K562 (cell line): ENCODE measurements around the gene PHACTR2. TPM values are rescaled to one million over a fixed set of nuclear protein-coding genes. Genes with fewer than 3 reads are reported as not detected.

Experiments
- CBFA2T3 ChIP-seq: fragments of 450-650 bp; IDR thresholded peaks from 2 replicates; pipeline ENCODE4 v1.6.1; 2017
- CREM ChIP-seq: IDR thresholded peaks from 2 replicates; pipeline ENCODE4 v1.6.1; 2014; ENCODE audit warnings: antibody characterized with exemption, low read depth
- HDAC1 ChIP-seq, 2 experiments: fragments of 450-650 bp; IDR thresholded peaks; 2 replicates each; pipeline ENCODE4 v1.6.1; 2016 to 2017; ENCODE audit warnings: inconsistent platforms in 1 of 2, mild to moderate bottlenecking in 1 of 2, moderate library complexity in 1 of 2
- HNRNPH1 ChIP-seq: fragments of 200-400 bp; formaldehyde crosslinking; optimal IDR thresholded peaks from 2 replicates; pipeline ENCODE3; 2017; ENCODE audit warnings: low read depth, mild to moderate bottlenecking, low read length, moderate library complexity
- KDM2B ChIP-seq: fragments of 250-450 bp; sonication (Bioruptor Pico); IDR thresholded peaks from 2 replicates; pipeline ENCODE4 v1.8.0; 2021; ENCODE audit warnings: mild to moderate bottlenecking, moderate library complexity
- KLF16 ChIP-seq: IDR thresholded peaks from 2 replicates; pipeline ENCODE4 v1.6.1; 2016; ENCODE audit warnings: antibody characterized with exemption
- MAZ ChIP-seq, 2 experiments: fragments of 450-650 bp in 1 of 2; sonication (generic) in 1 of 2; formaldehyde crosslinking; IDR thresholded peaks in 1 of 2; conservative IDR thresholded peaks in 1 of 2; 2 replicates each; pipeline versions ENCODE4 v1.4.0 to v1.5.0; 2020; ENCODE audit warnings: mild to moderate bottlenecking in 1 of 2, missing genetic modification reagents in 1 of 2
- MYBL2 ChIP-seq, 2 experiments: fragments of 450-650 bp in 1 of 2; sonication (generic) in 1 of 2; formaldehyde crosslinking in 1 of 2; IDR thresholded peaks; 2 replicates each; pipeline versions ENCODE4 v1.6.1 to v1.8.1; 2017 to 2022; ENCODE audit warnings: borderline replicate concordance in 1 of 2, inconsistent platforms in 1 of 2, low read depth in 1 of 2, mild to moderate bottlenecking in 1 of 2, missing genetic modification reagents in 1 of 2, moderate library complexity in 1 of 2
- RBBP5 ChIP-seq: fragments of 200-600 bp; sonication (generic); IDR thresholded peaks from 2 replicates; pipeline ENCODE4 v1.6.1; 2012; ENCODE audit warnings: borderline replicate concordance, mild to moderate bottlenecking, low read length, control low read depth, inconsistent platforms; ENCODE audit not compliant: insufficient read depth, poor library complexity, severe bottlenecking
- RBM15 ChIP-seq: fragments of 200-400 bp; formaldehyde crosslinking; IDR thresholded peaks from 2 replicates; pipeline ENCODE4 v1.6.1; 2018; ENCODE audit warnings: mild to moderate bottlenecking, low read length, moderate library complexity; ENCODE audit not compliant: insufficient read depth
- SMC3 ChIP-seq: conservative IDR thresholded peaks from 2 replicates; pipeline ENCODE4 v1.6.1; 2011; ENCODE audit warnings: low read depth, low read length, improper control_type of control experiment; ENCODE audit not compliant: insufficient read depth
- TARDBP ChIP-seq: fragments of 450-650 bp; IDR thresholded peaks from 2 replicates; pipeline ENCODE4 v1.6.1; 2016
- TBP ChIP-seq: optimal IDR thresholded peaks from 2 replicates; pipeline ENCODE3; 2011; ENCODE audit warnings: low read depth, low read length, improper control_type of control experiment
- TOE1 ChIP-seq, 2 experiments: fragments of 450-650 bp in 1 of 2; sonication (generic) in 1 of 2; formaldehyde crosslinking in 1 of 2; IDR thresholded peaks; 2 replicates each; pipeline versions ENCODE4 v1.7.1 to v1.8.0; 2016 to 2022; ENCODE audit warnings: borderline replicate concordance in 2 of 2, mild to moderate bottlenecking in 2 of 2, antibody characterized with exemption in 1 of 2, inconsistent platforms in 1 of 2, low read depth in 1 of 2, missing genetic modification reagents in 1 of 2, moderate library complexity in 1 of 2
- ZKSCAN1 ChIP-seq: fragments of 150-350 bp; IDR thresholded peaks from 2 replicates; pipeline ENCODE4 v1.6.1; 2016; ENCODE audit warnings: low read depth, low read length
- ZNF668 ChIP-seq: fragments of 250-450 bp; sonication (Bioruptor Pico); IDR thresholded peaks from 2 replicates; pipeline ENCODE4 v1.8.0; 2022; ENCODE audit warnings: mild to moderate bottlenecking, inconsistent platforms
- polyA plus RNA-seq, 8 experiments: library from polyadenylated mRNA; depleted of rRNA in 4 of 8; stranded (reverse) in 5 of 8; unstranded in 3 of 8; fragments of >200 nt; fragmentation: Nextera tagmentation in 2 of 8; fragmentation: Illumina TruSeq in 1 of 8; extraction: Ambion mirVana in 2 of 8; extraction: Trizol in 1 of 8; gene quantifications; 2 replicates each; pipeline versions ENCODE4 v1.2.1 to v1.2.3, GENCODE V29; 2011 to 2014; ENCODE audit warnings: inconsistent platforms in 1 of 8, missing spikeins in 1 of 8
- total RNA-seq, 7 experiments: library from RNA; depleted of rRNA in 6 of 7; stranded (reverse); fragments of >200 nt in 6 of 7; fragmentation: Illumina TruSeq in 2 of 7; extraction: Trizol in 2 of 7; gene quantifications; 2 replicates each; pipeline versions ENCODE4 v1.2.1 to v1.2.3, GENCODE V29; 2011 to 2021; ENCODE audit warnings: low replicate concordance in 1 of 7
- TF ChIP-seq, protein P1 (sequence below): sonication (generic); formaldehyde crosslinking; IDR thresholded peaks from 2 replicates; pipeline ENCODE4 v1.8.0; 2023; ENCODE audit warnings: mild to moderate bottlenecking, missing genetic modification reagents
- TF ChIP-seq, protein P2 (sequence below): fragments of 250-450 bp; sonication (Bioruptor Pico); IDR thresholded peaks from 2 replicates; pipeline ENCODE4 v1.5.0; 2021; ENCODE audit warnings: mild to moderate bottlenecking, borderline replicate concordance
- TF ChIP-seq, protein P3 (sequence below): fragments of 450-650 bp; IDR thresholded peaks from 2 replicates; pipeline ENCODE4 v1.6.1; 2016; ENCODE audit warnings: antibody characterized with exemption
- TF ChIP-seq, protein P4 (sequence below), 3 experiments: fragments of 200-800 bp in 1 of 3; sonication (Bioruptor generic) in 1 of 3; sonication (generic) in 1 of 3; formaldehyde crosslinking in 1 of 3; IDR thresholded peaks; 2 replicates each; pipeline versions ENCODE4 v1.6.1 to v1.8.0; 2016 to 2022; ENCODE audit warnings: mild to moderate bottlenecking in 2 of 3, missing compliant biosample characterization in 2 of 3, missing genetic modification characterization in 2 of 3, missing genetic modification reagents in 1 of 3

PHACTR2 gene
- total and polyA plus RNA-seq, 9 of the 15 experiments (the other 6 are each of a cell fraction or from before 2014, with no cell fraction given), result 5.3 to 52.5 (median 22.9) TPM

DNA sequence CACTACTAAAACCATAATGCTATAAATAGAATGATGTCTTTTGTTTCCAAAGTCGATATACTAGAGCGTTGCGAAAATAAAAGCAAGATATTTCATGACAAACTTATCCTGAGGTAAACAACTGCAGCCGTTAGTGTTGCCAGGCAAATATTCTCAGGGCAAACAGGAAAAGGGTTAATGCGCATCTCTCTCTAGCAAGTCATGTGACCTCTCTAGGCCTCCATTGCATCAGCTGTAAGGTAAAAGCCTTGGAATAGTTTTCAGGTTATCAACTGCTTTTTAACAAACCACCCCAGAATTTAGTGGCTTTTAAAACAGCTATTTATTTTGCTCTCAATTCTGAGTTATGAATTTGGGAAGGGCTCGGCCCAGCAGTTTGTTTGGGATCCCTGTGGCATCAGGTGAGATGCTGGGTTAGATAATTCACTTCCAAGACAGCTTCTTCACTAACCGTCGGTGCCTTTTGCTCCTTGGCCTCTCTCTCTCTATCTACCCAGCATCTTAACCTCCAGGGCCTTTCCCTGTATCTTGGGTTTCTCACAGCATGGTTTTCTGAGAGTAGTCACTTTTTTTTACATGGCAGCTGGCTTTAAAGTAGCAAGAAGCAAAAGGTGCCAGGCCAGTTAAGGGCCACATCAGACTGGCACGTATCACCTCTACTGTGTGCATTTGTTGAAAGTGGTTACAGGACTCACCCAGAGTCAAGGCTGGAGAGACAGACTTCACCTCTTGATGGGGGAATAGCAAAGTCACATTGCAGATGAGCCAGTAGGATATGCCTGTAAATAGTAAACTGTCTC, 126.2 kb downstream of the PHACTR2 start (continued):
- TF ChIP-seq, protein P1, sequence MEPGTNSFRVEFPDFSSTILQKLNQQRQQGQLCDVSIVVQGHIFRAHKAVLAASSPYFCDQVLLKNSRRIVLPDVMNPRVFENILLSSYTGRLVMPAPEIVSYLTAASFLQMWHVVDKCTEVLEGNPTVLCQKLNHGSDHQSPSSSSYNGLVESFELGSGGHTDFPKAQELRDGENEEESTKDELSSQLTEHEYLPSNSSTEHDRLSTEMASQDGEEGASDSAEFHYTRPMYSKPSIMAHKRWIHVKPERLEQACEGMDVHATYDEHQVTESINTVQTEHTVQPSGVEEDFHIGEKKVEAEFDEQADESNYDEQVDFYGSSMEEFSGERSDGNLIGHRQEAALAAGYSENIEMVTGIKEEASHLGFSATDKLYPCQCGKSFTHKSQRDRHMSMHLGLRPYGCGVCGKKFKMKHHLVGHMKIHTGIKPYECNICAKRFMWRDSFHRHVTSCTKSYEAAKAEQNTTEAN, result no peak
- TF ChIP-seq MYBL2 (IDR thresholded peaks at IDR 0.05; ENCODE audit: low read depth) (no peak), MYBL2 (CRISPR knock-in tag; IDR thresholded peaks at IDR 0.05; ENCODE audit: borderline replicate concordance) (no peak), RBBP5 (no peak), KLF16 (no peak), TOE1 (IDR thresholded peaks at IDR 0.05; ENCODE audit: borderline replicate concordance) (peak; percentile 92), TOE1 (CRISPR knock-in tag; IDR thresholded peaks at IDR 0.05; ENCODE audit: borderline replicate concordance, low read depth) (no peak), ZNF668 (no peak), CREM (no peak), HDAC1 (IDR thresholded peaks at IDR 0.05) (no peak), SMC3 (no peak), MAZ (CRISPR knock-in tag; conservative IDR thresholded peaks at IDR 0.05 in 1 of 2, IDR thresholded peaks at IDR 0.05 in 1 of 2) (peak; percentile 10 to 42; a peak in 1 of 4 replicates), CBFA2T3 (no peak), HNRNPH1 (no peak), TARDBP (no peak), RBM15 (no peak), ZKSCAN1 (no peak), TBP (no peak), KDM2B (CRISPR knock-in tag) (no peak)
- TF ChIP-seq, protein P2, sequence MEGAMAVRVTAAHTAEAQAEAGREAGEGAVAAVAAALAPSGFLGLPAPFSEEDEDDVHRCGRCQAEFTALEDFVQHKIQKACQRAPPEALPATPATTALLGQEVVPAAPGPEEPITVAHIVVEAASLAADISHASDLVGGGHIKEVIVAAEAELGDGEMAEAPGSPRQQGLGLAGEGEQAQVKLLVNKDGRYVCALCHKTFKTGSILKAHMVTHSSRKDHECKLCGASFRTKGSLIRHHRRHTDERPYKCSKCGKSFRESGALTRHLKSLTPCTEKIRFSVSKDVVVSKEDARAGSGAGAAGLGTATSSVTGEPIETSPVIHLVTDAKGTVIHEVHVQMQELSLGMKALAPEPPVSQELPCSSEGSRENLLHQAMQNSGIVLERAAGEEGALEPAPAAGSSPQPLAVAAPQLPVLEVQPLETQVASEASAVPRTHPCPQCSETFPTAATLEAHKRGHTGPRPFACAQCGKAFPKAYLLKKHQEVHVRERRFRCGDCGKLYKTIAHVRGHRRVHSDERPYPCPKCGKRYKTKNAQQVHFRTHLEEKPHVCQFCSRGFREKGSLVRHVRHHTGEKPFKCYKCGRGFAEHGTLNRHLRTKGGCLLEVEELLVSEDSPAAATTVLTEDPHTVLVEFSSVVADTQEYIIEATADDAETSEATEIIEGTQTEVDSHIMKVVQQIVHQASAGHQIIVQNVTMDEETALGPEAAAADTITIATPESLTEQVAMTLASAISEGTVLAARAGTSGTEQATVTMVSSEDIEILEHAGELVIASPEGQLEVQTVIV, result no peak
- TF ChIP-seq, protein P3, sequence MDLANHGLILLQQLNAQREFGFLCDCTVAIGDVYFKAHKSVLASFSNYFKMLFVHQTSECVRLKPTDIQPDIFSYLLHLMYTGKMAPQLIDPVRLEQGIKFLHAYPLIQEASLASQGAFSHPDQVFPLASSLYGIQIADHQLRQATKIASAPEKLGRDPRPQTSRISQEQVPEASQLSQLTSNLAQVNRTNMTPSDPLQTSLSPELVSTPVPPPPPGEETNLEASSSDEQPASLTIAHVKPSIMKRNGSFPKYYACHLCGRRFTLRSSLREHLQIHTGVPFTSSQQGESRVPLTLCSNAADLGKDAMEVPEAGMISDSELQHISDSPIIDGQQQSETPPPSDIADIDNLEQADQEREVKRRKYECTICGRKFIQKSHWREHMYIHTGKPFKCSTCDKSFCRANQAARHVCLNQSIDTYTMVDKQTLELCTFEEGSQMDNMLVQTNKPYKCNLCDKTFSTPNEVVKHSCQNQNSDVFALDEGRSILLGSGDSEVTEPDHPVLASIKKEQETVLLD, result no peak
- TF ChIP-seq, protein P4, sequence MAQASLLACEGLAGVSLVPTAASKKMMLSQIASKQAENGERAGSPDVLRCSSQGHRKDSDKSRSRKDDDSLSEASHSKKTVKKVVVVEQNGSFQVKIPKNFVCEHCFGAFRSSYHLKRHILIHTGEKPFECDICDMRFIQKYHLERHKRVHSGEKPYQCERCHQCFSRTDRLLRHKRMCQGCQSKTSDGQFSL (CRISPR knock-in tag; IDR thresholded peaks at IDR 0.05), result no peak
- TF ChIP-seq, protein P4 (tag; IDR thresholded peaks at IDR 0.05), result peak in 1 of 2 experiments; percentile 12; a peak in 1 of 4 replicates
